HG02610 (cell line): ENCODE results near the gene PDLIM1.
"Not testable (repeated sequence)": the region's sequence is repeated elsewhere in the genome, so short reads cannot be mapped to it uniquely, and the experiment has no call there.

Experiments
- ATAC-seq: cut with Tn5 transposase; IDR thresholded peaks from one replicate; pipeline ENCODE4 v1.9.1; 2021; ENCODE audit warnings: mild to moderate bottlenecking, moderate library complexity; ENCODE audit not compliant: unreplicated experiment

Gene PDLIM1

DNA sequence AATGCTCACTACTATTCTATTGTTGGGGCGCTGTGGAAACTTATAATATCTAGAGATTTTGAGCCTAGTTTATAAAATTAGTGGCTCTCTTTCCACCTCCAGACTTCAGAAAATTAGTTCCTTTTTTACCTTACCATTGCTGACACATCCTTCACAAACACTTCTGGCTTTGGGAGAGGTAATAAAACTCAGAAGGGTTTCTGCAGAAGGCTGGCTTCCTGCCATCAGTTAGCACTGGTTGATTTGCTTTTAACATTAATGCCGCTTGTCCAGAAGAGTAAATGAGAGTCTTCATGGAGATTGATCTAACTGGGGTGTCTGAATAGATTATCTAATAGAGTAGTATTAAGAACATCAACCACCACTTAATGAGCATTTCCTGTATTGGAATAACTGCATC is 76.4 kb downstream of the PDLIM1 start:
- no peak for ATAC-seq

DNA sequence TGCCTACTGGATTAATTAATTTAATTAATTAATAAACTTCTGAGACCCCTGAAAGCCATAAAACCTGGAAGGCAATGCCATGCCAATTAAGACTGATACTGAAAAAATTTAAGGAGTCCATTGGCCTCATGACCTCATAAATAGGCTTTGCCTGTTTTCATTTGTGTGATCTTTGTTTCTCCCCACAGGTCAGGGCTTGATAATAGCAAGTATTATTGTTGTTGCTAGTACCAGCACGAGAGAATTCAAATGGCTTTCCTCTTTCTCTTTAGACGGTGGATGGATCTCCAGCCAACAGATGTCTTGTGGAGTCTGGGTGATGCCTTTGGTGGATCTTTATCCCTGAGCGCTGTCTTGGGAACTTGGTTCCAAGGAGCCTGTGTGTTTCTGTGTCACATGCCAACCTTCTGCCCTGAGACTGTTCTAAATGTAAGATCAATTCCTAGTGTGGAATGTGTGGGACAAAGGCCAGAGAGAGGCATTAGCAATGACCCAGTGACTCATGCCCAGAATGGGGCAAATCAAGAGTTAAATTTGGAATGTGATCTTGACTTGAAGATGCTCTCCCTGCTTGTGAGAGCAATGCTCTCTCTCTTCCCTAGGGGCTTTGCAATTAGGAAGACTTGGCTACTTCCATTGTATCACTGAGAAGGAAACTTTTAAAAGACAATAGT is 79.1 kb downstream of the PDLIM1 start:
- no peak for ATAC-seq

DNA sequence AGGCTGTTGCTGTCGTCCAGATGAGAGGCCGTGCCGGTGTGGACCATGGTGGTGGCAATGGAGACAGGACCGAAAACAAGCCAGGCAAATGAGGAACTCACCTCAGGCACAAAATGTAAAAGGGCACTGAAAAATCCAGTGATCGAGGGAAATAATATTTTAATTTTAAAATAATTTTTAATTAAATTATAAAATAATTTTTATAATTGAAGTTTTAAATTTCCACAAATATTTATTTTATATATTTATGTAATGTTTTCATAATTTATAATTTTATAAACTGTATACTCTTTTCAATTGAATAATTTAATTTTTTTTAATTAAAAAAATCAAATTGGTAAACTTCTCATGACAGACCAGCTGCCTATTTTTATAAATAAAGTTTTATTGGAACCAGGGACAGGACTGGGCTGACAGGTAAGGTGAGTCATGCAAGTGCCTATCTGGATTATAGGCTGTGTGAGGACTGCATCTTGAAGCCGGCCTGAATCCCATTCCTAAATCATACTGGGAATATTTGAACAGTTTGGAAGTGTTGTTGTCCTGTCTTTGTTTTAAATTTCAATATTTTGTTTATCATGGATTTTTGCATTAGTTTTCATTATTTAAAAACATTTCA is 81.2 kb downstream of the PDLIM1 start:
- ATAC-seq = no peak

DNA sequence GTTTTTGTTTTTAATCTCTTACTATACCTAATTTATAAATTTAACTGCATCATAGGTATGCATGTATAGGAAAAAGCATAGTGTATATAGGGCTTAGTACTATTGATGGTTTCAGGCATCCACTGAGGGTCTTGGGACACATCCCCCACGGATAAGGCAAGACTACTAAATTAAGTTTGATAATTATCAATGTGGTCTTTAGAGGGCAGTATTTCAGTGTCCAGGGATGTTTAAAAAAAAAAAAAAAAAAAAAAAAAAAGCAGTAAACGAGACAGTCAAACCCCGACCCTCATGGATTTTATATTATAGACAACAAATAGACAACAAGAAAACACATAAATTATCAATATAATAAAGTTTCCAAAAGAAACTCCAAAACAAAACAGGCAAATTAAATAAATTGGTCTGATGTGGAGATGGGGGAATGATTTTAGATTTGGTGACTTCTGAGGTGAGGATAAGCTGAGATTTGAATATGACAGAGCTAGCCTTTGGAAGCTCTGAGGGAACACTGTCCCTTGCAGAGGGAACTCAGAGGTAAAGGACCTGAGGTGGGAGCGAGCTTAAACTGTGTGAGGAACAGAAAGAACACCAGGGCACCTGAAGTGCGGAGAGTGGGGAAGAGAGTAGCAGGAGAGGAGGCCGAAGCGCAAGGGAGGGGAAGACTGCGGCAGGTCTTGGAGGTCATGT is 82.0 kb downstream of the PDLIM1 start:
- ATAC-seq = no peak

DNA sequence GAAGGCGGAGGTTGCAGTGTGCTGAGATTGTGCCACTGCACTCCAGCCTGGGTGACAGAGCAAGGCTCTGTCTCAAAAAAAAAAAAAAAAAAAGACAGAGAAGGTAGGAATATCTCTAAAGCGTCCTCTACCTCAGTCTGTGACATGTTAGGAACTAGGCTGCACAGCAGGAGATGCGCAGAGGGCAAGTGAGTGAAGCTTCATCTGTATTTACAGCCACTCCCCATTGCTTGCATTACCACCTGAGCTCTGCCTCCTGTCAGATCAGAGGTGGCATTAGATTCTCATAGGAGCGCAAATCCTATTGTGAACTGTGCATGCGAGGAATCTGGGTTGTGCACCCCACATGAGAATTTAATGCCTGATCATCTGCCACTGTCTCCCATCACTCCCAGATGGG is 87.9 kb downstream of the PDLIM1 start:
- ATAC-seq = not testable (repeated sequence)

DNA sequence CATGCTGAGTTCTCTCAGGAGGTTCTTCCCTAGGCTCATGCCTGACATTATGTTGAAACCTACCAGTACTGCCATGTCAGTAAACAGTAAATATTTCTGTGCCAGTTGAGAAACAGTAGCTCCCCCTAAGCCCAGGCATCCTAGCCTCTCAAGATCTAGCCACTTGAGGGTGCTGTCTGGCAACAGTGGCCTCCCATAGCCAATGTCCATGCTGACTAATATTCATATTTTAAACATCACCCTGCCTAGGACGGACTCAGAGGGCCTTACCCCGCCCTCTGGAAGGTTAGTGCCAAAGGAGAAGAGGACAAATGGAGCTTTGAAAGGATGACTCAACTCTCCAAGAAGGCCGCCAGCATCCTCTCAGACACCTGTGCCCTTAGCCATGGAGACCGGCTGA is 89.1 kb downstream of the PDLIM1 start:
- ATAC-seq = no peak

DNA sequence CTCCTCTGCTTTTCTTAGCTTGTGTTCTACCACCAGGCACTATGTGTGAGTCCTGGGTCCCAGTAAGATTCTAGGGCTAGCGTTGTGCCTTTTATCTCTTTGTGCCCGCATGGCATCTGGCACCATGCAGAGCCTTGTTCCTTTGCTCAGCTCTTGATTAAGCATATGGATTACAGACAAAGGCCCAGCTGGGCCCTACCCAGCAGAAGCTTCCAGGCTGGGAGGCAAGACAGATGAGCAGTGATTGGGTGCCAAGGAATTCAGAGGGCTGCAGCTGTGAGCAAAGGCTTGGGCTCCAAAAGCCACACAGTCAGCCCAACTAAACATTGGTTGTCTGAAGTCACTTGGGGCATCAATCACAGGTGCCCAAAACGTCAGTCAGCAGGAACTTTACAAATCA is 94.8 kb downstream of the PDLIM1 start:
- no peak for ATAC-seq

DNA sequence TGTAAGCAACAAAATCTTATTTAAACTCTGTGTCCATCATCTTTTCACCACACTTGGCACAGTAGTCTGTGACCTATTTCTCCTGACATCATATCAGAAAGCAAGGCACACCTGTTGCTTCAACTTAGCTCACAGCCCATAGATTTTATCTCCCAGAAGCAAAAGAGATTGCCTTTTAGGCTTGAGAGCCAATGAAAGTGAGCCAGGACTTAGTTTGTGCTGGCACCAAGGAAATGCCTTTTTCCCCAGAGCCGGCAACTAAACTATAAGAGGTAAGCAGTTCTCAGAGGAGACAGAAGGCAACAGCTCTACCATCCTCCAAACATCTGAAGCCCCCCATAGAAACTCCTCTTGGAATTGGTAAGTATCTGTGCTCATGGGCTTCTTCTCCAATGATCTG is 96.9 kb downstream of the PDLIM1 start, which contains the start of gene ACSM6:
TSS of gene ACSM6 (plus strand) at position 295 of the 400 bp plus-strand sequence. CDS start 248 bp downstream, outside the sequence.
- no peak for ATAC-seq

DNA sequence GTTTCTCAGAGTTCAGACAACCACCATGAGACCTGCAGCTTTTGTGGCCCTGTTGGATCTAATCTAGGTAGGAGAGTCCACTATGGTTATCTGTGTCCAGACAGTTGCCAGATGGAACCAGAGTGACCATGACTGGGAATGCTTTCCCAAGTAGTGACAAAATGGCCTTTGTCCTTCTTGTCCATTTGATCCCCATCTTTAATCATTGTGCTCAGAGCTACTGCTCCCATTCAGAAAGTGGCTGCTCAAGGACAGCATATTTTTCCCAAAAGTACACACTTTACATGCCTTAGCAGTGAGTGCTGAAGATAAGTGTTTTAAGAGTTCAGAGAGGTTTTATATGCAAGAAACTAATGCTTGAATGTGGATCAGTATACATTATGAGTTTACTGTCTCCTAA is 102.2 kb downstream of the PDLIM1 start:
- ATAC-seq = no peak

- no peak for ATAC-seq
Observed at GRCh38 chr10:95187617-95188016, 103.2 kb downstream of the PDLIM1 start.
